Kasumi-1 (cell line): ENCODE results near the gene TMCO5A.
"Not testable (repeated sequence)": the region's sequence is repeated elsewhere in the genome, so short reads cannot be mapped to it uniquely, and the experiment has no call there.

Experiments used
- DNase-seq, 2 experiments: peaks; one replicate each; lab custom pipeline; 2025; lab: John Stamatoyannopoulos, UW

Gene TMCO5A

DNA sequence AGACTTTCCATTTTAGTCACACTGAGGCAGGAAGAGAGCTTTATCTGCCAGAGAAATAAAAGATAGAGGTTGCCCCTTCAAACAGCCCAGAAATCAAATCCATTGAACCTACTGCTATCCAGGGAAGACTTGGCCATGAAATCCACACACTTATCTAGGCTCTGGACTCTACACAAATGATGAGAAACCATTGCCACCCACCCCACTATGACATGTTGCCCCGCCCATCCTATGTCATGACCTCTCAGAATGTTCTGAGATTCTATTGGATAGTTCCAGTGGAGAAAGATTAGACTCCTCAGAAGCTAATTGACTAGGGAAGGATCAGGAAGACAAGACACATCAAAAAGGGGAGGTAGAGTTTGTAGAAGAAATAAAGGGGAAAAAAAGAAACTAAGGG lies at the start of gene TMCO5A:
Gene TMCO5A (plus strand): TSS at position 301 of the 400 bp plus-strand sequence. CDS start 1,684 bp downstream, outside the sequence.
- DNase-seq: no peak

DNA sequence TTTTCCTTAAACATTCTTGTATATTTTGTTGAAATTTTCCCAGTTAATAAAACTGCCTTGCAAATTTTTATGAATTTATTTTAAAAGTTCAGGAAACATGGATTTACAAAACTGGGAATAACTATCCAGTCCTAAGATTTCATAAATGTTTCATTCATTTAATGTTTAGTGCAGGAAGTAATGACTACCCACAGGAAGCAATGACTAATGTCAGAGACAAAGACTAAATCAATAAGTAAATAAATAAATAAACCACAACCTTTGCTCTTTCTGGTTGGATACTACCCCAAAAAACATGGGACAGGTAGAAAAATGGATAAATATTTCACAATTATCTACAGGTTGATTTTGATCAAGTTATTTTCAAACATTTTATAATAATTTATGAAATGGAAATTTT lies 48.8 kb upstream of the TMCO5A start:
- no peak for DNase-seq

DNA sequence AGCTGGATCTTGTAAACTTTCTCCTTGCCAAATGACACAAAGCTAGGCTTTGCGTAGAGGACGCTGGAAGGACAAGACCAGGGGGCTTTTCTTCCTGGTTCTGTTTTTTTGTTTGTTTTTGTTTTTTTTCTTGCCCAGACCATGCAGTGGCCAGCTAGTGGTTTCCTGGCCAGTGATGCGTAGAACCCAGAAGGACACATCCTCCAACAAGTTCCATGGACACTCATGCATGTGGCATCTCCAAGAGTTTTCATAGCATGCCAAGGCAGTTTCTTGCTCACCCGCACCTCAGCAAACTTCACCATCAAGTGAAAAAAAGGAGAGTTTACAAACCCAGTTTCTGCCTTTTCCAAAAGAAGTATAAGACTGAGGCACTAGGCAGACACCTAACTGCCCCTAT lies 46.1 kb upstream of the TMCO5A start:
- DNase-seq: no peak

DNA sequence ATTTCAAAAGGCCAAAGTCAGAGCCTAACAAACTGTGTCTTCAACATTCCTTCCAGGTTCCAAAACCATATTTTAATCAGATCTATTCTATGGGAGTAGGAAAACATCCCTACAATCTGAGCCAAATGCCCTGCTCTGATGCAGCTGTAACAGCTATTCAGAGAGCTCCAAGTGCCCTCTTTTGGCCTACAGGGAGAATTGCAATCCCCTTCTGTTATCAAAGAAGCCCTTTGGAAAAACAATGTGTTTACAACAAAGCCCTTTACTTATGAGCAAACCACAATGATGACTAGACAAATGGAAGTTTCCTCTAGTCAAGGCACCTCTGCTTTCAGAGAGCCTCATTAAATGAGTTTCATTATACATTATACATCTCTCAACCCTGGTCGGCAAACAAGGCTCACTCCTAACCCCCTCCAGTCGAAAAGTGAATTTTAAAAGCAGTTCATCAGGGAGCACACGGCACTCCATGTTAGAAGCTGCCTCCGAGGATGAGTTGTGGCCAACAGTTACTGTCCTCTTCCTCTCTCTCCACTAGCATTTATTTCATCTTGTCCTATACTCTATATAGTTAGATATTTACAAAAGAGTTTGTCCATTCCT lies 42.6 kb upstream of the TMCO5A start:
- DNase-seq: peak; percentile 13 to 27

DNA sequence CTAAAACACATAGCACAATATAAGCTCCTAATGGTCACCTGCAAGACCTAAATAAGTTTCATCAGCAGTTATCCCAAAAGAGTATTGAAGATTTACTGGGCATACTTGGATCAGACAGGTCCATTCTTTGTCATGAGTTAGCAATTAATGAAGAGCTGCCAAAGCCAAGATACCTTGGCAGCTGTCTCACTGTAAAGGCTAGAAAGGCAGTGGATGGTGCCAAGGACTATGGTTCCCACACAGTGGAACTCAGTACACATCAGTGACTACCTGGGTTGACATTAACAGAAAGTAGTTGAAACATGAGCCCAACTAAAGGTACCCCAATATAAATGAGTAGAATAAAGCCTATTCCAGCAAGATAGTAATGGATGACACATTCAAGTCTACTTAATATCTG lies 41.1 kb upstream of the TMCO5A start:
- DNase-seq: no peak

DNA sequence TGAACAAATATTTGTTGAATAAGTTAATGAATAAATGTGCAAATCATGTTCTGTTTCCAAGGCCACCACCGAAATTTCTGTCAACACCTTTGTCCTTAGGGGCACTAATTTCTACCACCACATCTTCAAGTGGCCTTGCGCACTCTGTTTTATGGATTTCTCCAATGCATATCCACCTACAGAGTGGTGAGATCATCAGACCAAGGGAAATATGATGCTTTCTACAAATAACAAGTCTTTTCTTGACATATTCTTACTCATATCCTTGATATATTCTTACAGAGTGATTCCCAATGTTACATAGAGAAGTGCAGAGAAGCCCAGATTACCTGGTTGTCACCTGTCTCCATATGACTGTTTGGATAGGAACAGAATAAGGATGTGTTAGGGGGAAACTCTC lies 36.1 kb upstream of the TMCO5A start:
- no peak for DNase-seq

DNA sequence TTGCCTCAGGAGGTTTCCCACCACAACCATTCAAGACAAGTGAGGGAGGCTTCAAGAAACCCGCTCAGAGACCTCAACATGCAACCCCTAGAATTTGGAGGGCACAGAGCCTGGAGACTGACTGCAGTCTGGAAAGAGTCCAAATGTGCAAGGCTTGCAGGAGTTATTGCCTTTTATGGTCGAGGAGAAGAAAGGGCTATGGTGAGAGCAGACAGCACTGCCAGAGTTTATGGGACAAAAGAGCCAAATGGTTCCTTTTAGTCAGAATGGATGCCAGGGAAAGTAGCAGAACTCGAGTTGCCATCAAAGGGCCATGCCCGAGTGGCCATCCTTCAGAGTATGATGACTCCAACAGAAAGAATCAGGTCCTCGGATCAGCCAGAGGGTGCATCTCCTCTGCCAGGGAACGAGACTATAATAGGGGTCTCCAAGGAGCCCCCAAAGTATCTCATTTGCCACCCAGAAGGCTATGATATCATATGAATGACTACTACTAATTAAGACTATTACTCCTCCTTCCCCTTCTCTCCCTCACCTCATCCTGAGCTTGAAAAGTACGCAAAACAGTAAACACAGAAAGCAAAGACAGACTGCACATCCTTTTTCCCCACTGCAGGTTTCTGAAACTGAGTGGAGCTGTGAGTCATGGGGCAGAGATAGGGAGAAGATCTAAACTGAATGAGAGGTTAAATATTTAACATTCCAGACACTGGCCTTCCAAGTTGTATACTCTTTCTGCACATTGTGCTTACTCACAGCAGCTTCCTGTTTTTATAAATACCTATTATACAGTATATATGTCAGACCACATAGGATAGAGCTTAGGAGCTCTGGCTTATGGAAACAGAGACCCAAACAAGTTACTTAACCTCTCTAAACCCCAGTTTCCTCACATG lies 33.9 kb upstream of the TMCO5A start:
- DNase-seq: no peak

DNA sequence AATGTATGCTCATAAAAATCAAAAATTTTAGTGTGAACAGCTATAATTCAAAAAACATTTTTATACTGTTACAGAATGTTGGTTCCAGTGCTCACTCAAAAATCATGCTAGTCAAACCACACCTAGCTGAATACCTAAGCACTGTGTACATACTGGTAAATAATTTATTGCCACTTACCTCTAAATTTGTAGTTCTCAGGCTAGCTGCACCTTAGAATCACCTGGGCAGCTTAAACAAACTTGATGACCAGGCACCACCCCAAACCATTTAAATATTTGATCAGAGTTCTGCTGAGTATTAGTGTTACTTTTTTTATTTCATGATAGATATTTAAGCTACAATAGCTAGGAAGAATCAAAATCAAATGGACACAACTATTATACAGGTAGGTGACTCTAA lies 32.3 kb upstream of the TMCO5A start:
- no peak for DNase-seq

DNA sequence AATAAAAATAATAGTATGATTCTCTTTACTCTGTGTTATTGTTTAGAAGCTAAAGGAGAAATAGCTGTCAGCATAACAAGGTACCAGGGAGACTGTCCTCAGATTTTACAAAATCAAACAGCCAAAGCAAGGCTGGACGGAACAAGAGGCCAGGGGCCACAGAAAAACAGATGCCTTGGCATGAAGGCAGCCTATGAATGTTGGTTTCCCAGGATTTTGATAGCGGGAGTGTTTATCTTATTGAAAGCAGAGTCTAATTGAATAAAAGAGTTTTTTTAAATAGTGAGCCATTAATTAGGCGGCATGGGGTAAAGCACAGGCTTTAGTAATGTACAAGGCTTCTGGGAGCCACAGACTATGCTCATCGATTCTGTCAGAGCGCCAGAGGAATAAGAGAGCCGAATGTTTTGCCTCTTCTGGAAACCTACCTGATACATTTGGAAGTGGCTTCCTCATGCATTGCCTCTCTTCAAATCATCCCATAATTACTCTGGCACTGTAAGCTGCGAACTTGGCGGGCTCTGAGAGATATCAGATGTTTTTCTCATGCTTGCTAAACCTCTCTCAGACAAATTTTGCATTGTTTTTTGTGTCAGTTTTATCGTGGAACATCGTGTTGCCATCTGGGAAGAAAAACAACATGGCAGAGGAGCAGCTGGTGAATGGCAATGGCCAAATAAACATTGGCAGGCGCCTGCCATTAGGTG lies 30.4 kb upstream of the TMCO5A start:
- no peak for DNase-seq

GRCh38 chr15:37907136-37907535 lies 27.3 kb upstream of the TMCO5A start:
- no peak for DNase-seq

DNA sequence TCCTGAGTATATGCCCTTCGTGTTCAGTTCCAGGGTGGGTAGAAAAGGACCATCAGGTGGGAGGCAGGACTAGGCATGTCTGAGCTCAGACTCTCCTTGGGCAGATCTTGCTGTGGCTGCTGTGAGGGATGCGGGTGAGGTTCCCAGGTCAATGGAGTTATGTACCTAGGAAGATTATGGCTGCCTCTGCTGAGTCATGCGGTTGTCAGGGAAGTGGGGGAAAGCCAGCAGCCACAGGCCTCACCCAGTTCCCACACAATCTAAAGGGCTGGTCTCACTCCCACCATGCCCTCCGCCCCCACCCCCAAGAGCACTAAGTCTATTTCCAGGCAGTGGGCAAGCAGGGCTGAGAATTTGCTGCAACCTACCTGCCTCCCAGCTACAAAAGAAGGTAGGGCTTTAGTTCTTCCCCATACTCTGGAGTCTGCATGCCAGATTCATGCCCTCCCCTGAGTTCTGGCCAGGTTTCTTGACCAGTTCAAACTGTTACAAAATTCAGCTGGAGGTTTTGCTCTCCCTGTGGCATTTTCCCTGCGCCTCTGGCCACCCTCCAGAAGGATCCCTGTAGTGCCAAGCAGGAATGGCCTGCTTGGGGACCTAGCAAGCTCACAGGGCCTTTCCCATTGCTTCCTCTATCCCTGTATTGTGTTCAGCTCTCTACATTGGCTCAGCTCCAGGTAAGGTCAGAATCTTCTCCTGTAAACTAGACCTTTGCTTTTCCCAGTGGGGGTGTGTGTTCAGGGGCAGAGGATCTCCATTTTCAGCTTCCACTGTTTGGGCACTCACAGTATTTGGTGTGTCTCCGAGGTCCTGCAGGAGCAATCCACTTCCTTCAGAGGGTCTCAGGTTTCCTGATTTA lies 12.7 kb upstream of the TMCO5A start:
- DNase-seq: no peak

DNA sequence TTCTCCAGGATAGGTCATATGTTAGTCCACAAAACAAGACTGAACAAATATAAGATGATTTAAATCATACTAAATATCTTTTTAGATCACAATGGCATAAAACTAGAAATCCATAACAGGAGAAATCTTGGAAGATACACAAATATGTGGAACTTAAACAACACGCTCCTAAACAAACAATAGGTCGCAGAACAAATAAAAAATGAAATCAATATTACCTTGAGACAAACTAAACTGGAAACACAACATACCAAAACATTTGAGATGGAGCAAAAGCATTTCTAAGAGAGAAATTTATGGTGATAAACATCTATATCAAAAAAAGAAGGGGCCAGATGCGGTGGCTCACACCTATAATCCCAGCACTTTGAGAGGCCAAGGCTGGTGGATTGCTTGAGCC lies 8.3 kb upstream of the TMCO5A start:
- DNase-seq: no peak

DNA sequence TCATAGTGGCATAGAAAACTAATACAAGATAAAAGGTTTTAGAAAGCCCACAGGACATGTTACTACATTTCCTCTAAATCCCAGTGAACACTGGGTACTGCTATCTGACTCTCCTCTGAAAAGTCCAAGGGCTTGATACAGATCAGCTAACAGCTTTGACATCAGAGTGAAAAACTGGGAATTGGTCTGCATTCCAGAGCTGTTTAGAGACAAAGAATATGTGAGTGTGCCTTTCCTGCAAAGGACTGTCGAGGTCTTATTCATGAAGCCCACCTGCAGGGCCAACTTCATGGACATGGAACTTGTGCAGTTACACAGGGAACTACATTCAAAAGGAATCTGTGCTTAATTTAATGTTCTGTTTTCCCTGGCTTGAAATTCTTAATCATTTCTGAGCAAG lies 5.2 kb upstream of the TMCO5A start:
- no peak for DNase-seq

DNA sequence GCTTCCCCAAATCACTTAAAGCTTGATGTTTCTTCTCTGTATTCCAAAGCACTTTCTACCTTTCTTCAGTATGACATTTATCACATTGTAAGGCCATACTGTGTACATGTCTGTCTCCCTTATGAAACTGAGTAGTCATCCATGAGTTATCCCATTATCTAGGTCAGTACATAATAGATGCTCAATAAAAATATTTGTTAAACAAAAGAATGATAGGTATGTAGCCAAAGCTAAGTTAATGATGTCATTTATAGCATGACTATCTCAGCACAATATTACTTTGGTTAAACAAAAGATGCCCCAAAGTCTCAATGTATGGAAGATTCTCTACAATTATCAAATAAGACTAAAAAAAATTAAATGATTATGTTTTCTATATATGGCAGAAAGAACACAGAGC lies 3.1 kb upstream of the TMCO5A start:
- DNase-seq: no peak

GRCh38 chr15:37931868-37932267 lies 2.6 kb upstream of the TMCO5A start:
- no peak for DNase-seq

DNA sequence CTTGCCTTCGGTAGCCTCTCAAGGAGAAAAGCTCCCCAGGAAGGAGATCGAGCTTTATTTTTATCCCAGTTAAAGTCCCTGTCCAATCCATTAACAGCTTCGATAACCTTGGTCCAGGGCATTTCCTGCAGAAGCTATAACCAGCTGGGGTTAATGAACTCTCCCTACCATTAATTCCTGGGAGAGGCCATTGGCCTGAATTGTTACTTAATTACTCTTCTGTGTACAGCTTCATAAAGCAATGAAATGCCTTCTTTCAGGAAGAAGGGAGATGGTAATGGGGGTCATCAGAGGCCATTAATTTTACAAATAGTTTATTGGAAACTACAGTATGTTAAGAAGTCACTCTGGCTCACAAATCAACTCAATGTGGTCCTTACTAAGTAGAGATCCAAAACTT lies 1.9 kb upstream of the TMCO5A start:
- no peak for DNase-seq

DNA sequence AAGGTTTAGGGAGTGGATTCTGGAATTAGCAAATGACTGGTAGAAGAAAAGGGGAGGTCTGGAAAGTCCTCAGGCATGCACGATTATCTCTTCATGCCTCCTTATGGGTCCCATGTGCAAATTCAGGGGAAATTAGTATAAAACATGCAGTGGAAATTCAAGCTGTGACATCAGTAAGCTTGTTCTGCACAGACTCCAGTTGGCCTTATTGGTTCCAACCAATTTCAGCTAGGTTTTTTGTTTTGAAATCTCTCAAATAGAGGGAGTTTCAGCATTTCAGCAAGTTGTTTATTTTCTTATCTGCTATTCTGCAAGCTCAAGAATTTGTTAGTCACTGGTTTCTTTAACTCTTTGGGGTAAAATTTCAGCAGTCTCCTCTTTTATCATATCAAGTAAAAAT lies 774 bp upstream of the TMCO5A start:
- DNase-seq: no peak

DNA sequence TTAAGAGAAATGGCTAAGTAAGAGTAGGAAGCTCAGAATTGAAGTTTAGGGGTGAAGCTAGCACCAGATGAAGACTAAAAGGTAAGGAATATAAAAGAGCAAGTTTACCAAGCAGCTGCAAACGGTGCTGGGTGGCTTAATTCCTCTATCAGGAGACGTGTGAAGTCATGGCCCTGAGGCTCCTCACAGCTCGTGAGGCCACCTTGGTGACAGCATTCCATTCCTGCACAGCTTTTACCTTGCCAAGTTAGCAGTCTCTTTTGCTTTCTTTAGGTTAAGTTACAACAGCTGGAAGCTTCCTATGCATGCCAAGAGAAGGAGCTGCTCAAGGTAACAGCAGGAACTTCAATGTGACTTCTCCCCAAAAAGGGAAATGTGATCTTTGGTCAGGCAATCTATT lies 6.4 kb downstream of the TMCO5A start:
- no peak for DNase-seq

GRCh38 chr15:37941779-37942178 lies 7.3 kb downstream of the TMCO5A start:
- DNase-seq: no peak

- no peak for DNase-seq
These were observed 17.6 kb downstream of the TMCO5A start for GRCh38 chr15:37951999-37952398.

GRCh38 chr15:37960742-37961141 lies 26.3 kb downstream of the TMCO5A start:
- not testable (repeated sequence) for DNase-seq

DNA sequence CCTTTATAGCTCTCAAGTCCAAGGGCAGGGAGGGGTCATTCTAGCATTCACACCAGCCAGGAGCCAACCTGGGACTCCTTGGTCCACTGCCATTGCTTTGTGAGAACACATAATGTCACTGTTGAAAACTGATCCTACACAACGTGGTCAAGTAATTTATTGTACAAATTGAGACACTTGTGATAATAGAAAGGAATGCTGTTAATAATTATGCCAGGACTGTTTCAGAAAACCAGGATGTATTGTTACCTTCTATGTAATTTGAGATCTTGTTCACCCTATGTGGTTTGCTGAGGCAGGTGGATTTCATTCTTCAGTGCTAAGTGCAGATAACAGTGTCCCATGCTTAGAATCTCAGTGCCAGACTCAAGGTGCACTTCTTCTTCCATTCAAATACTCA lies 33.3 kb downstream of the TMCO5A start:
- no peak for DNase-seq
